ENCODE measurements around the gene GCNA.

The GCNA gene

GRCh38 chrX:71616672-71617529 lies 38.7 kb downstream of the GCNA start:
- no peak for DNase-seq

DNA sequence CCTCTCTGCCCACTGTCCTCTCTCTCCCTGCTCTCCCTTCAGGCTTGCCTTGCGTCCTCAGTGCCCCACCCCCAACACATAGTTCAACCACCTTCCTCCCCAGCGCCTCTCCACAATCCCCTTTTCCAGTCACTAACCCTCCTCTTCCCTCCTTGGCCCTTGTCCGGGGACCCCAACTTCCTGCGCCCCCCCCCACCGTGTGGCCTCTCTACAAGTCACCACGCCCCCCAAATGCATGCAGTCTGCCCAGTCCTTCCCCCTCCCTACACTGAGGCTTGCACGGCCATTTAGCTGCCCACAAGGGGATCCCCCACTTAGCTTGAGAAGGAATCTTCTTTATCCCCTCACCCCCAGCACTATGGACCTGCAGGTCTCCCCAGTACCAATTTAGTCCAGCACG lies 39.5 kb downstream of the GCNA start:
- DNase-seq = no peak

DNA sequence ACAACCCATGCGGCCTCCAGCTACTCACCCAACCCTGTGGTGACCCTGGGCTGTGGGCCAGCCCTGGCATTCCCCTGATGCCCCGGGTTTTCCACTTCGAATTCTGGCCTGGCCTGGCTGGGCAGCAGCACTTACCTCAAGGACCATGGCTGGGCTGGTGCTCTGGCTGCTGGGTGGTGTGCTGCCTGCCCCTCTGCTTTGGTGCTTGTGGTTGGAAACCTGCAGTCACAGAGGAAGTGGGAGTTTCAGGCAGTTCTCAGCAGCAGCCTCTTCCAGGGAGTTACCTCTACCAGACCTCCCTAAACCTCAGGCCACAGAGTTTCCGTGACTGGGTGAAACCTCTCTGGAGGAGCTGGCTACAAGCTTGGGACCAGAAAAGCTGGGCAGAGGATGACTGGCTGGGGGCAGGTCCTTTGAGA lies 40.1 kb downstream of the GCNA start, which contains the start of gene CXCR3:
CXCR3 (minus strand) TSS at position 209 of the 419 bp plus-strand sequence; CDS start at position 147, 62 bp downstream.
- DNase-seq = no peak

DNA sequence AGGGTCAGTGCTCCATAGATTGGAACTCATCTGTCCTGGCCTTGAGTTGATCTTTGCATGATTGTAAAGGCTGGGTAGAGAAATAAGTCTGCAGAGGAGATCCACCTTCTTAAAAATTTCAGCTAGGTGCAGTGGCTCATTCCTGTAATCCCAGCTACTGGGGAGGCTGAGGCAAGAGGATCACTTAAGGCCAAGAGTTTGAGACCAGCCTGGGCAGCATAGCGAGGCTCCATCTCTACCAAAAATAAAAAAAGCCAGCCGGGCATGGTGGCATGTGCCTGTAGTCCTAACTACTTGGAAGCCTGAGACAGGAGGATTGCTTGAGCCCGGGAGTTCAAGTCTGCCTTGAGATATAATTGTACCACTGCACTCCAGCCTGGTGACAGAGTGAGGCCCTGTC lies 40.5 kb downstream of the GCNA start:
- no peak for DNase-seq

GRCh38 chrX:71619193-71619592 lies 41.0 kb downstream of the GCNA start:
- DNase-seq = no peak

- DNase-seq = no peak
Measured at GRCh38 chrX:71619986-71620385, 41.7 kb downstream of the GCNA start.

DNA sequence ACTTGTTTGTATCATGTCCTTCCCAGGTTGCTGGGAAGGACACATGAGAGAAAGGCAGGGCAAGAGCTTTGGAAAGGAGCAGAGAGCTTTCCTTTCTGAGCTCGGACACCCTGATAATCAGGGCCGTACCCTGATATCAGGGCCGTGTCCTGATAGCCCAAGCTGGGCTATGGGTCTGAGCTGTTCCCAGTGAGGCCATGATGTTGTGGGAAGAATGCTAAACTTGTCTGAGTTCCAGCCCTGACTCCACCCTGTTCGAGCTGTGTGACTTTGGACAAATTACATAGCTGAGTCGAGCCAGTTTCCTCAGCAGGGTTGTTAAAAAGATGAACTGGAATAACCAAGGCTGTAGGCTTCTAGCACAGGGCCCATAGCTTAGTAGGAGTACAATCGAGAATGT lies 43.4 kb downstream of the GCNA start:
- DNase-seq = no peak

- no peak for DNase-seq
Measured at GRCh38 chrX:71622032-71622575, 43.9 kb downstream of the GCNA start.

DNA sequence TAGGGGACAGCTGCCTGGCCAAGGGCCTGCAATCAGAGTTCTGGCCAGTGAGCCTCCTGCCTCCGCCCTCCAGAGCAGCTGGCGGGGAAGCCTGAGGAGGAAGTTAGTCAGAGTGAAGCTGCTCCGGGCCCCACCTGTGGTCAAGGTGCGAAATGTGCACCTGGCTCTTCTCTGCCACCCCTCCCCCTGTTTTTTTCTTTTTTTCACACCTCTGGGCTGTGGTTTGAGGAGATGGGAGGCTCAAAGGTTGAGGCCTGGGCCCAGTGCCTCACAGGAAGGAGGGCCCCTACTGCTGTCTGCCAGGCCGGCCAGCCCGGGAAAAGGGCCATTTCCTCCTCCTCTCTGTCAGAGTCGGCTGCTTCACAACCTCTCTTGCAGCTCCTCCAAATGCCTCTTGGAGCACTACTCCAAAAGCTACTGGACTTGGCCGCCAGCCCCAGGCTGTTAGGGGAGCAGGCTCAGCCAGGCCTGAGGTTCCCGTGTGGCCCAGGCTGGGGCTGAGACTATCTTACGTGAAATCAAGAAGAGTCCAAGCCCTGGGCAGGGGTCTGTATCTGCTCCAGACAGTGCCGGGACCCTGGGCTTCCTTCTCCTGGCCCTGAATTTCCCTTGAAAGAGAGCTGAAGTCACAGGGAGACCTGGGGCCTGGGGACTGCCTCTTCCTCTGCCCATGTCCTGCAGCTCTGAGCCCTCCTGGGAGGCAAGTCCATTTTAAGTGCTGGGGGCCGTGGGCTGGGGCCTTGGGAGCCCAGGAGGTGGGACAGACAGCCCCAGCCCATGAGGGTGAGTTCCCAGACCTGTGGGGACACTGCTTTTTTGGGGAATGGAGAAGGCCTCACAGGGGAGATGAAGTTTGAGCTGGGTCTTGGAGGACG lies 44.6 kb downstream of the GCNA start:
- DNase-seq = peak; percentile 3

- DNase-seq = no peak
Measured at GRCh38 chrX:71623714-71624113, 45.5 kb downstream of the GCNA start.

DNA sequence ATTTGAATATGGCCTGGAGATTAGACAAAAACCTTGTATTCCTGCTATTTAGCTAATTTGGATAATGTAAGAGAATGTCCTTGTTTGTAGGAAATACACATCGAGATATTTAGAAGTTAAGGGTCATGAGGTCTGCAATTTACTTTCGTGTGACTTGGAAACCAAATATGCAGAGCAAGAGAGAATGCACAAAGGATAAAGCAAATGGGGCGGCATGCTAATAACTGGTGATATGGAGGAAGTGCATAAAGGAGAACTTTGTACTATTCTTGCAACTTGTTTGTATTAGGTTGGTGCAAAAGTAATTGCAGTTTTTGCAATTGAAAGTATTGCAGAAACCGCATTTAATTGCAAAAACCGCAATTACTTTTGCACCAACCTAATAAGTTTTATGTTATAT lies 47.2 kb downstream of the GCNA start:
- no peak for DNase-seq

DNA sequence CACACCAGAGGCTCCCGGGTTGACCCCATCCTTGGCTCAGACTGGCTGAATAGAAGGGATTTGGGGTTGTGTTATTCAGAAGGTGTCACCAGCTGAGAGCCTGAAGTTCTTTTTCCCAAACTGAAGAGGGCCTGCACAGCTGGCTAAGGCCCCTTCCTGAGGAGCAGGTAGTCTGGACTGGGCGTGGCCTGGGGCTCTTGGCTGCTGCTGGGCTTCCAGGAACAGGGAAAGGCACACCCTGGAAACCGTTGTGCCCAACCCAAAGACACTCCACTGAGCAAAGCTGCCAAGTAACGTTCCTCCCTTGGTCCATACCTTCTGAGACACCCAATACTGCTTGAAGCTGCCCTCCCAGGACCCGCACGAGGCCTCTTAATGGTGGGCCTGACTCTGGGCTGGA lies 48.3 kb downstream of the GCNA start:
- no peak for DNase-seq

DNA sequence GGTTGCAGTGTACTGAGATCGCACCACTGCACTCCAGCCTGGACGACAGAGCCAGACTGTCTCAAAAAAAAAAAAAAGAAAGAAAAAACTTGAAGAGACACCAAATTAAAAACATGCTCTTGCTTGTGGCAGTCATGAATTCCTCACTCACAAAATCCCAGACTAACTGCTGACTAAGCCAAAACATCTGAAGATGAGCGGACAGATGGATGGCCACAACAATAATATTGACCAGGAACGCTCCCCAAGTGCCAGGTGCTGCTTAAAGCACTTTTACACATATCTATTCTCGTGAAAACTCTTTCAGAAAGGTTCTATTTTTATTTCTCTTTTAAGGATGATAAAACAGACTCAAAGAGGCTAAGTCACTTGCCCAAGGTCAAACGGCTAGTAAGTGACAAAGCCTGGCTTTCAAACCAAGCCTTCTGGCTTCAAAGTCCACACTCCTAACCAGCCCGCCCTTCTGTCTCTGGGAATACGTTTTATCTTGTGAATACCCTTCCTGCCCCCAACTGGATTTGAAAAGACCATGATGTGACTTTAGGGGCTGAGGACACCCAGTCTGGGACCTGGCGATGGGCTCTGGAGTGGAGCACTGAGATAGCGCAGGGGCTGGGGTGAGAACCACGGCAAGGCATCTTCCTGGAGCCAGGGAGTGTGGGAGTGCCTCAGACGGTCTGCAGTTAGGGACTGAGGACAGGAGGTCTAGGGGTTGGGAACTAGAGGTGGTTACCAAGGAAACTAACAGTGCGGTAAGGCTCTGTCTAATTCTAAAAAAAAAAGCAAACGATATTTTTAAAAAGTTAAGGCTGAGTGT lies 49.6 kb downstream of the GCNA start:
- no peak for DNase-seq

- no peak for DNase-seq
Measured at GRCh38 chrX:71629467-71629866, 51.2 kb downstream of the GCNA start.

GRCh38 chrX:71632923-71633657 lies 54.9 kb downstream of the GCNA start:
- DNase-seq = no peak

DNA sequence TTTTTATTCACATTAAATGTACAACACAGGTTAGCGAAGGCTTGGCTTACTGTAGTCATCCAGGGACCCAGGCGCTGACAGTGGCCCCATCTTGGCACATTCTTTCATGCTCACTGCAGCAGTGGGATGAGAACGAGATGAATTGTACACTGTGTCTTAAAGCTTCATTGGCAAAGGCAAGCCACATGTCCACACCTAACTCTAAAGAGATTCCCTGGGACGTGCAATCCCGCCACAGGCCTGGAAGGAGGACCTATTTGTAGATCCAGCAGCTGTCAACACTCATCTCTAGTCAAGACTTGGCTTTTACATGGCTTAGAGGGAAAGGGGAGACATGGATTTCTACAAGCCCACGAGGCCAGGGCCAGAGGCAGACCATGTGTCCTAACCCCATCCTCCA lies 56.1 kb downstream of the GCNA start:
- no peak for DNase-seq

DNA sequence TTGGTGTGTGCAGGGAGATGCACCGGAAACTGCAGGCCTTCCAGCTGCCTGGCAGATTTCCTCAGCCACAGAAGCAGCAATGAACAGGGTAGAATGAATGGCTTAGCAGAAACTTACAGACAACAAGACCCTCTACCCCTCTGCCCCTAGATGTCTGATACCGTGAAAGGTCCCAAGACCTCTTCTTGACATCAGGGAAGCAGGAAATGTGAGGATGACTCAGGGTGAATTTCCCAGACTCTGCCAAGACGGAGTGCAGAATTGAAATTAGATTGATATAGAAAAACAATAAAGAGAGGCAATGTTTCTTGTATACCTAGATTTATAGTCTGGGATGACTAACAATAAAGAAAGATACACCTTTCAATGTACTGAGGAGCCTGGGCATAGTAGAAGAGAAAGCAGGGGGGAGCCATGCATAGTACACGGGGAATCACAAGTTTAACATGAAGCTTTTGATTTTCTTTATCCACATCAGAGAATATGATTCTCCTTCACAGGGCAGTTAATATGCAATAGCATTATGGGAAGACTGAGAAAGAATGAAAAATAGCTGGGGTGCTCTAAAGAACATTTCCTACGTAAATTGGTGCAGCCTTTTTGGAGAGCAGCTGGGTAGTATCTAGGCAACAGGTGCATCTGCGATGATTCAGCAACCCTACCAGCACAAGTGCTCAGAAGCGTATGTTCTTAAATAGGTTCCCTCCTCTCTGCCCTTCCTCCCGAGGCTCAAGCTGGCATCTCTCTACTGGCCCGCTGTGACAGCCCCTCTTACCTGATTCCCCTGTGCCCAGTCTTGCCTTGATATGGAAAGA lies 58.4 kb downstream of the GCNA start:
- no peak for DNase-seq

- DNase-seq = no peak
Measured at GRCh38 chrX:71637253-71637618, 59.0 kb downstream of the GCNA start.

- no peak for DNase-seq
Measured at GRCh38 chrX:71637848-71638247, 59.6 kb downstream of the GCNA start.

- no peak for DNase-seq
Measured at GRCh38 chrX:71638409-71638808, 60.2 kb downstream of the GCNA start.

DNA sequence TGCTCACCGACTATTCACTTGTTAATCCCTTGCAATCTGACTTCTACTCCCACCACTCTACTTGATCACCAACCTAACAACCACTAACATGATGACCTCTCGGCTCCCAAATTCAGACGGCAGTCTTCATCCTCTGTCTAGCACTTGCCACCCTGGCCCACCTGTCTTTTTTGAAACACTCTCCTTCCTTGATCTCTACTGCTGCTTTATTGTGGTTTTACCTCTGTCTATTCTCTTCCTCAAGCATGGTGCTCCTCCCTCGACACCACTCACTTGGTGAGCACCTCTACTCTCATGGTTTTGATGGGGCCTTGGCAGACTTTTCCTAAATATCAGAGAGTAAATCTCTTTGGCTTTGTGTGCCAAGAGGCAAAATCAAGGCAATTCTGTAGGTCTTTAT lies 61.8 kb downstream of the GCNA start:
- no peak for DNase-seq
